Naive thymus-derived CD8-positive, alpha-beta T cell (primary cell): ENCODE results near the gene UBAC2. TPM values are rescaled to one million over a fixed set of nuclear protein-coding genes. Genes with fewer than 3 reads are reported as not detected.

Source experiments
- ATAC-seq, 2 donors: fragments of 150-1000 bp; cut with Tn5 transposase in 1 of 2; sonication (Bioruptor Pico), chemical (Tn5 transposase) in 1 of 2; 1 replicate in 1 of 2; 2 replicates in 1 of 2; pipeline ENCODE4 v1.10.0; 2021; ENCODE audit warnings: mild to moderate bottlenecking in 2 of 2, moderate library complexity in 2 of 2
- POLR2A ChIA-PET: fragments of 350-600 bp; sonication (Branson Sonifier 250); formaldehyde crosslinking; loops from one replicate; lab custom pipeline; 2021; ENCODE audit warnings: antibody characterized with exemption; lab: Charles Lee
- DNase-seq, 10 donors: peaks; one replicate each; pipeline versions ENCODE4 v3.0.0 to v3.0.0-alpha.2; 2020 to 2022
- H3K27ac Mint-ChIP-seq, 10 donors: one replicate each; pipeline ENCODE4 v1.8.0; 2020 to 2022; ENCODE audit warnings: mild to moderate bottlenecking in 10 of 10, mixed read lengths in 10 of 10, moderate library complexity in 4 of 10, inconsistent platforms in 1 of 10
- H3K27me3 Mint-ChIP-seq, 5 donors: one replicate each; pipeline ENCODE4 v1.8.0; 2021 to 2022; ENCODE audit warnings: mixed read lengths in 5 of 5
- H3K36me3 Mint-ChIP-seq, 3 donors: one replicate each; pipeline ENCODE4 v1.8.0; 2020 to 2022; ENCODE audit warnings: mixed read lengths in 3 of 3, mild to moderate bottlenecking in 2 of 3, inconsistent platforms in 1 of 3
- H3K4me1 Mint-ChIP-seq, 4 donors: one replicate each; pipeline ENCODE4 v1.8.0; 2021 to 2022; ENCODE audit warnings: mixed read lengths in 4 of 4
- H3K4me3 Mint-ChIP-seq, 10 donors: one replicate each; pipeline ENCODE4 v1.8.0; 2020 to 2022; ENCODE audit warnings: mild to moderate bottlenecking in 10 of 10, mixed read lengths in 10 of 10, moderate library complexity in 6 of 10, inconsistent platforms in 1 of 10
- H3K9me3 Mint-ChIP-seq, 9 donors: one replicate each; pipeline ENCODE4 v1.8.0; 2020 to 2022; ENCODE audit warnings: mixed read lengths in 9 of 9, mild to moderate bottlenecking in 3 of 9, inconsistent platforms in 1 of 9, moderate library complexity in 1 of 9
- polyA plus RNA-seq, 3 donors: library from polyadenylated mRNA; unstranded; fragments of 300-500 nt; fragmentation: Illumina TruSeq; gene quantifications; one replicate each; pipeline ENCODE4 v1.2.3, GENCODE V29; 2021
- total RNA-seq, 8 experiments: library from RNA in 2 of 8; stranded (reverse) in 2 of 8; gene quantifications; one replicate each; pipeline ENCODE4 v1.2.3 and lab custom pipeline; 2021 to 2026

Gene UBAC2
- total and polyA plus RNA-seq, 5 experiments from 2014 or later, result 105 to 178 (median 160) TPM

GRCh38 chr13:99322297-99323103 lies 121.8 kb downstream of the UBAC2 start:
- H3K4me3 Mint-ChIP-seq, result peak overlapping the region; percentile 16 to 75 (median 54)
- POLR2A ChIA-PET, result interaction anchor here (0.6 to 2.2 kb wide), 8 partner anchors 8 to 122 kb away, joined by 3 to 9 read pairs (median 4); no protein-coding TSS in a partner anchor
- H3K27me3 Mint-ChIP-seq, result no peaks in the 10 kb centered on the region
- H3K36me3 Mint-ChIP-seq, result peaks cover 11 to 62% (median 25%) of the 10 kb centered on the region in 3 donors
- H3K4me1 Mint-ChIP-seq, result peaks cover 31 to 73% (median 61%) of the 10 kb centered on the region in 4 donors
- DNase-seq (peak in 5 of 10 donors; percentile 17 to 42 (median 39)), ATAC-seq (peak; percentile 70 to 72)
- peak overlapping the region; percentile 83 to 96 (median 93) for H3K27ac Mint-ChIP-seq
- H3K9me3 Mint-ChIP-seq, result no peaks in the 10 kb centered on the region

GRCh38 chr13:99323488-99323887 lies 122.8 kb downstream of the UBAC2 start:
- peaks cover 11 to 56% (median 23%) of the 10 kb centered on the region in 3 donors for H3K36me3 Mint-ChIP-seq
- H3K4me3 Mint-ChIP-seq, result peak overlapping the region in 5 of 10 donors; percentile 7 to 75 (median 53)
- H3K27me3 Mint-ChIP-seq, result no peaks in the 10 kb centered on the region
- no peak for ATAC-seq
- no peak for DNase-seq
- POLR2A ChIA-PET, result interaction anchor here (0.7 to 2.0 kb wide), 2 partner anchors 9 to 33 kb away, joined by 4 read pairs; no protein-coding TSS in a partner anchor
- H3K4me1 Mint-ChIP-seq, result peaks cover 31 to 73% (median 61%) of the 10 kb centered on the region in 4 donors
- peak overlapping the region; percentile 83 to 96 (median 93) for H3K27ac Mint-ChIP-seq
- H3K9me3 Mint-ChIP-seq, result no peaks in the 10 kb centered on the region

GRCh38 chr13:99326012-99326411 lies 125.4 kb downstream of the UBAC2 start:
- no peaks in the 10 kb centered on the region for H3K27me3 Mint-ChIP-seq
- no peak overlapping the region for H3K4me3 Mint-ChIP-seq
- peaks cover 10 to 62% (median 33%) of the 10 kb centered on the region in 3 donors for H3K36me3 Mint-ChIP-seq
- POLR2A ChIA-PET, result interaction anchor here (1.3 kb wide), 1 partner anchor 36 kb away, joined by 3 read pairs; no protein-coding TSS in a partner anchor
- no peaks in the 10 kb centered on the region for H3K9me3 Mint-ChIP-seq
- no peak for DNase-seq
- peaks cover 27 to 66% (median 56%) of the 10 kb centered on the region in 4 donors for H3K4me1 Mint-ChIP-seq
- ATAC-seq, result no peak
- H3K27ac Mint-ChIP-seq, result peak overlapping the region in 5 of 10 donors; percentile 27 to 91 (median 63)

- peaks cover 28 to 66% (median 56%) of the 10 kb centered on the region in 4 donors for H3K4me1 Mint-ChIP-seq
- no peak overlapping the region for H3K4me3 Mint-ChIP-seq
- no peaks in the 10 kb centered on the region for H3K9me3 Mint-ChIP-seq
- H3K27ac Mint-ChIP-seq, result peak overlapping the region in 7 of 10 donors; percentile 2 to 91 (median 46)
- ATAC-seq, result no peak
- POLR2A ChIA-PET, result interaction anchor here (0.5 to 1.1 kb wide), 2 partner anchors 8 to 48 kb away, joined by 3 to 4 read pairs; no protein-coding TSS in a partner anchor
- DNase-seq, result no peak
- H3K27me3 Mint-ChIP-seq, result no peaks in the 10 kb centered on the region
- peaks cover 10 to 72% (median 36%) of the 10 kb centered on the region in 3 donors for H3K36me3 Mint-ChIP-seq
Observed at GRCh38 chr13:99327126-99327525, 126.5 kb downstream of the UBAC2 start.

GRCh38 chr13:99327761-99328160 lies 127.1 kb downstream of the UBAC2 start:
- Mint-ChIP-seq H3K9me3 (no peaks in the 10 kb centered on the region), H3K4me1 (peaks cover 25 to 66% (median 55%) of the 10 kb centered on the region in 4 donors), H3K27ac (peak overlapping the region in 2 of 10 donors; percentile 55 to 91), H3K36me3 (peaks cover 10 to 77% (median 38%) of the 10 kb centered on the region in 3 donors), H3K27me3 (no peaks in the 10 kb centered on the region), H3K4me3 (no peak overlapping the region)
- DNase-seq, result no peak
- no peak for ATAC-seq
- POLR2A ChIA-PET, result interaction anchor here (1.4 kb wide), 1 partner anchor 14 kb away, joined by 3 read pairs; no protein-coding TSS in a partner anchor

GRCh38 chr13:99329477-99329876 lies 128.8 kb downstream of the UBAC2 start:
- H3K27ac Mint-ChIP-seq, result peak overlapping the region in 5 of 10 donors; percentile 10 to 61 (median 44)
- peaks cover 10 to 69% (median 40%) of the 10 kb centered on the region in 3 donors for H3K36me3 Mint-ChIP-seq
- H3K9me3 Mint-ChIP-seq, result no peaks in the 10 kb centered on the region
- POLR2A ChIA-PET, result interaction anchor here (1.0 to 1.5 kb wide), 4 partner anchors 9 to 51 kb away, joined by 3 to 4 read pairs (median 4); no protein-coding TSS in a partner anchor
- DNase-seq, result no peak
- ATAC-seq, result no peak
- H3K4me3 Mint-ChIP-seq, result no peak overlapping the region
- no peaks in the 10 kb centered on the region for H3K27me3 Mint-ChIP-seq
- H3K4me1 Mint-ChIP-seq, result peaks cover 18 to 54% (median 46%) of the 10 kb centered on the region in 4 donors

- Mint-ChIP-seq H3K27ac (peak overlapping the region in 4 of 10 donors; percentile 7 to 28 (median 19)), H3K27me3 (no peaks in the 10 kb centered on the region), H3K4me1 (peaks cover 18 to 55% (median 49%) of the 10 kb centered on the region in 4 donors), H3K9me3 (no peaks in the 10 kb centered on the region), H3K4me3 (no peak overlapping the region), H3K36me3 (peaks cover 4 to 70% (median 34%) of the 10 kb centered on the region in 3 donors)
- POLR2A ChIA-PET, result interaction anchor here (0.7 to 1.6 kb wide), 5 partner anchors 9 to 32 kb away, joined by 3 to 4 read pairs (median 3); no protein-coding TSS in a partner anchor
- ATAC-seq (no peak), DNase-seq (no peak)
Observed at GRCh38 chr13:99330942-99331341, 130.3 kb downstream of the UBAC2 start.

- POLR2A ChIA-PET, result no interaction called here
- H3K27ac Mint-ChIP-seq, result peak overlapping the region in 7 of 10 donors; percentile 28 to 70 (median 52)
- H3K9me3 Mint-ChIP-seq, result no peaks in the 10 kb centered on the region
- ATAC-seq (no peak), DNase-seq (no peak)
- H3K36me3 Mint-ChIP-seq, result peaks cover 4 to 75% (median 32%) of the 10 kb centered on the region in 3 donors
- H3K4me1 Mint-ChIP-seq, result peaks cover 23 to 55% (median 51%) of the 10 kb centered on the region in 4 donors
- no peaks in the 10 kb centered on the region for H3K27me3 Mint-ChIP-seq
- no peak overlapping the region for H3K4me3 Mint-ChIP-seq
Observed at GRCh38 chr13:99331881-99332293, 131.2 kb downstream of the UBAC2 start.

- no peaks in the 10 kb centered on the region for H3K9me3 Mint-ChIP-seq
- no peaks in the 10 kb centered on the region for H3K27me3 Mint-ChIP-seq
- H3K4me3 Mint-ChIP-seq, result peak overlapping the region in 1 of 10 donors; percentile 43
- DNase-seq, result no peak
- peak overlapping the region in 8 of 10 donors; percentile 15 to 76 (median 52) for H3K27ac Mint-ChIP-seq
- H3K36me3 Mint-ChIP-seq, result peaks cover 4 to 71% (median 29%) of the 10 kb centered on the region in 3 donors
- ATAC-seq, result no peak
- POLR2A ChIA-PET, result no interaction called here
- peaks cover 22 to 52% (median 49%) of the 10 kb centered on the region in 4 donors for H3K4me1 Mint-ChIP-seq
Observed at GRCh38 chr13:99332456-99332855, 131.8 kb downstream of the UBAC2 start.

- no peaks in the 10 kb centered on the region for H3K27me3 Mint-ChIP-seq
- H3K4me1 Mint-ChIP-seq, result peaks cover 32 to 64% (median 60%) of the 10 kb centered on the region in 4 donors
- ATAC-seq (no peak), DNase-seq (no peak)
- peaks cover 4 to 79% (median 29%) of the 10 kb centered on the region in 3 donors for H3K36me3 Mint-ChIP-seq
- no peaks in the 10 kb centered on the region for H3K9me3 Mint-ChIP-seq
- peak overlapping the region in 5 of 10 donors; percentile 27 to 90 (median 48) for H3K27ac Mint-ChIP-seq
- H3K4me3 Mint-ChIP-seq, result no peak overlapping the region
- POLR2A ChIA-PET, result interaction anchor here (0.7 to 1.6 kb wide), 5 partner anchors 11 to 51 kb away, joined by 3 to 9 read pairs (median 4); no protein-coding TSS in a partner anchor
Observed at GRCh38 chr13:99334221-99334620, 133.6 kb downstream of the UBAC2 start.

GRCh38 chr13:99335087-99335486 lies 134.4 kb downstream of the UBAC2 start:
- Mint-ChIP-seq H3K9me3 (no peaks in the 10 kb centered on the region), H3K27ac (peak overlapping the region in 9 of 10 donors; percentile 12 to 90 (median 69)), H3K27me3 (no peaks in the 10 kb centered on the region), H3K4me3 (no peak overlapping the region), H3K36me3 (peaks cover 0 to 72% (median 22%) of the 10 kb centered on the region in 3 donors), H3K4me1 (peaks cover 30 to 72% (median 63%) of the 10 kb centered on the region in 4 donors)
- ATAC-seq (no peak), DNase-seq (no peak)
- POLR2A ChIA-PET, result interaction anchor here (0.6 to 1.6 kb wide), 3 partner anchors 40 to 205 kb away, joined by 3 to 9 read pairs (median 4); no protein-coding TSS in a partner anchor

- H3K36me3 Mint-ChIP-seq, result peaks cover under 1 to 73% (median 22%) of the 10 kb centered on the region in 3 donors
- POLR2A ChIA-PET, result interaction anchor here (0.7 to 1.6 kb wide), 2 partner anchors 49 to 149 kb away, joined by 5 to 9 read pairs; no protein-coding TSS in a partner anchor
- no peaks in the 10 kb centered on the region for H3K9me3 Mint-ChIP-seq
- peaks cover 32 to 77% (median 66%) of the 10 kb centered on the region in 4 donors for H3K4me1 Mint-ChIP-seq
- ATAC-seq (no peak), DNase-seq (no peak)
- H3K27me3 Mint-ChIP-seq, result no peaks in the 10 kb centered on the region
- peak overlapping the region; percentile 35 to 90 (median 80) for H3K27ac Mint-ChIP-seq
- H3K4me3 Mint-ChIP-seq, result peak overlapping the region in 1 of 10 donors; percentile 11
Observed at GRCh38 chr13:99335603-99336002, 134.9 kb downstream of the UBAC2 start.
